Muscle of back (tissue), 11 donors: Measurements from ENCODE around the gene SPAG6. TPM values are rescaled to one million over a fixed set of nuclear protein-coding genes. Genes with fewer than 3 reads are reported as not detected.
A peak's percentile ranks its signal among the peaks of the same experiment; 100 is the strongest.
"Not testable (repeated sequence)": the region's sequence is repeated elsewhere in the genome, so short reads cannot be mapped to it uniquely, and the experiment has no call there.

Experiments used
- DNase-seq, 3 donors: peaks; one replicate each; pipeline versions ENCODE4 v3.0.0 to v3.0.0-alpha.2; 2013
- polyA plus RNA-seq, 10 donors: library from polyadenylated mRNA; unstranded; fragments of 120-200 nt; gene quantifications; one replicate each; pipeline ENCODE4 v1.2.1, GENCODE V29; 2013; ENCODE audit not compliant: insufficient read length in 10 of 10

SPAG6 gene
- polyA plus RNA-seq, 10 donors: 2.8 to 9.0 (median 4.5) TPM

DNA sequence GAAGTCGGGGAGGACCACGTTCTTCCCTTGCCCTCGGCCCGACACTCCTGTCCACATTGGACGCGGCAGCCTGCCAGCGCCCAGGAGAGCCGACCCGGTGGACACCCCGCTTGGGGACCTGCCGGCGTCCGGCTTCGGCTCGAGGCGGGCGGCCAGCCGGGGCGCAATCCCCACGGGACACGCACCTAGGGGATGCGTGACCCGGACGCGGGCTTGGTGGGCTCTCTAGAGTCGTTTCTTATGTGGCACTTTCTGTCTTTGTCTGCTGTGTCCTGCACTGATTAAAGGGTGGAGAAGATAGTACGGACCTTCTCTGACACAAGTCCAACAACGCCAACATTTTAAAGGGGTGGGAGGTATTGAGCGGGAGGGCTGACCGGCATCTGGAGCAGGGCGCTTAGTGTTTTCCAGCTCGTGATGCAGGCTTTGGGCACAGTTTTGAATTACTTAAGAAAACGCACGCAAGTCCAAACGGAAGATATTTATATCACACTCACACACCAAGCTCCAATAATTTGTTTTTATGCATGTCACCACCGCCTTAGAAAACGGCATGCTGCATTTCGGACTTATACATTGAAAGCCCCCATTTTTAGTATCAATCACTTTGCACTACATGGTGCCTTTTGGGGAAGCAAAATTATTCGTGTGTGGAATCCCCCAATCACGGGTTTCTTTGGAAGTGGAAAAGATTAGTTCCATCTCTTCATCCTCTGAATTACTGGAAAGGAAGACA, 3.9 kb upstream of the SPAG6 start:
- peak in 2 of 3 donors; percentile 27 to 83 for DNase-seq

- peak in 1 of 3 donors; percentile 68 for DNase-seq
Measured at GRCh38 chr10:22341926-22342196, 3.4 kb upstream of the SPAG6 start.

GRCh38 chr10:22342421-22342820, 2.9 kb upstream of the SPAG6 start:
- peak in 2 of 3 donors; percentile 18 to 71 for DNase-seq

GRCh38 chr10:22343731-22344130, 1.6 kb upstream of the SPAG6 start:
- peak in 1 of 3 donors; percentile 51 for DNase-seq

GRCh38 chr10:22344249-22344648, 1.0 kb upstream of the SPAG6 start:
- DNase-seq: peak in 2 of 3 donors; percentile 11 to 64

DNA sequence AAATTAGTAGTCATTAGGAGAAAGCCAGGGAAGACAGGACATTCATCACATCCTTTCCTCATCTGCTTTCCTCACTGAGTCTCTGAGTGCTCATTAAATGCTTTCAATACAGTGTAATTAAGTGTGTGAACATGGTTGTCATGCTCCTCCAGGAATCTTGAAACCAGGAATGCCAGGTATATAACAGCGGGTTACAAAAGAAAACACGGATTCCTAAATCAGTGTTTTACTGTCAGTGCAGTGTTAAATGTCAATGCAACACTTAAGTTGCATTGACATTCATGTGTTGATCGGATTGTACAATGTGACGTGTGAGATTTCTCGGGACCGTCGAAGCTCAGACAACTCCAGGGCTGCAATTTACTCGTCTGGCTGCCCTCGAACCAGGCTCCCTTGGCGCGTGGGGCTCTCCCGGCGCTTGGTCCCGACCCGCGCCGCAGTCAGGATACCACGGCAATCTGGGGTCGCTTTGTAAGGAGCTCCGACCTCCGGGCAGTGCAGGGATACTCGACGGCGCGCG, 455 bp upstream of the SPAG6 start:
- DNase-seq: peak in 1 of 3 donors; percentile 64

DNA sequence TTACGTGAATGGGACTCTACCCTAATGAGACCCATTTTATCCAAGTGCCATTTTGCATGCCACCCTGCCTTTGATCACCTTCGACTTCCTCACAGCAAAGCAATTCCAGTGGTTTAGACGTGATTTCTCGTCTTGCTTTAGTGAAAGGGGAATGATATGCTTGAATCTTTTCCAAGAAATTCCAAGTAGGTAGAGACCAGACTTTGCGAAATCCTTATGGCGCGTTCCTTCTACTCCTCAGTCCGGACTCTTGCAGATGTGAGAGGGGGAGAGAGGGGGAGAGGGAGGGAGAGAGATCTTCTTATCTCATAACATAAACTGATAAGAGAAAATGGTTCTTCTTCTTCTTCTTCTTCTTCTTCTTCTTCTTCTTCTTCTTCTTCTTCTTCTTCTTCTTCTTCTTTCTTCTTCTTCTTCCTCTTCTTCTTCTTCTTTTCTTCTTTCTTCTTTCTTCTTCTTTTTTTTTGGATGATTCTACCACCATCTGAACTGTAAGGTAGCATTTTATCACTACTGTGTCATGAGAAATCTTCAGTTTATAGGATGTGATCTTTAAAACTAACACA, 883 bp downstream of the SPAG6 start:
- peak in 1 of 3 donors; percentile 36 for DNase-seq

GRCh38 chr10:22349755-22350154, 4.5 kb downstream of the SPAG6 start:
- DNase-seq: no peak

- no peak for DNase-seq
Measured at GRCh38 chr10:22351131-22351703, 5.9 kb downstream of the SPAG6 start.

DNA sequence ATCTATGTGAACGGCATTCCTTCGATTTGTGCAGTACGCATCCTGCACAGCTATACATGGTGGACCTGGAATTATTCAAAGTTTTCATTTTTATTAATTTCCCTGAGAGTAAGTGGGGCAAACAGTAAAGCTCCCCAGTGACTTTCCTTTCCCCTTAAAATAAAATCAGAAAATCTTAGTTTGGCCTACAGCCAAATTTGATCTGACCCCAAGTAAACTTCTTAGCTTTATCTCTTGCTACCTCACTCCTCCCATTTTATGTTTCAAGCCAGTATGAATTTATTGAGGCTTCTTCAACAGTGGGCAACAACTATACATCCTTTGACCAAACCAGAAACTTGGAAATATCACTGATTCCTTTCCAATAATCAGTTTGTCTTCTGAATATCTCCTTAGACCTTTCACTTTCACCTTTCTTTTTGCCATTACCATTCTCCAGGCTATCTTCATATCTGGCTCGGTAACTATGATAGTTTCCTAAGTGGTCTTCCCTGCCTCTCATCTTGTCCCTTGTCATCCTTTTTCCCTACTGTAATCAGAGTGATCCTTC, 11.1 kb downstream of the SPAG6 start:
- no peak for DNase-seq

GRCh38 chr10:22357770-22358169, 12.5 kb downstream of the SPAG6 start:
- DNase-seq: not testable (repeated sequence)

- DNase-seq: no peak
Measured at GRCh38 chr10:22363305-22363704, 18.0 kb downstream of the SPAG6 start.

DNA sequence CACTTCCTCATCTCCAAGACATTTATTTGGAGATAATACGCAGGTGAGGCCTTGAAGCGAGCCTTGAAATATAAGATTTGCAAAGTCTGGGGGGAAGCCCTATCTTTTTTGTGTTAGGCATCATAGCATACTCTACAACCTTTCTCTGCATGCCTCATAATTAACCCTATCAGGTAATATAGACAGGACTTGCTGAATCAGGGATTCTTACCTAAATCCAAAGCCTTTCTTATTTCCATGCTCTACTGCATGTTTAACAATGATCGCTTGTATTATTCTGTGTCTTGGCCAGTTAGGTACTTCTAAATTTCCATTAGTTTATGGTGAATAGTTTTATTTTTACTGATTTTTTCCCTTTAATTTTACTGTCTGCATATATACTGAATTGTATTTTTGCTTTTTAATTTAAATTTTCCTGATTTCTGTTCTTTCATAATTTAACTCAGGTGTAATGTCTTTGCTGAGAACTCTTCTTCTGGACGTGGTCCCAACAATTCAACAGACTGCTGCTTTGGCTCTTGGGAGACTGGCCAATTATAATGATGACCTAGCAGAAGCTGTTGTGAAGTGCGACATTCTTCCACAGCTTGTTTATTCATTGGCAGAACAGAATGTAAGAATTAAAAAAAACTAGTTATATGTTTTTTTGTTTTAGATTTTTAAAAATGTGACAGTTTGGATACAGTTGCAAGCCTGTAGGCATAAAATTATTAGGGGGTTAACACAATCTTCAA, 19.3 kb downstream of the SPAG6 start:
- DNase-seq: no peak

- no peak for DNase-seq
Measured at GRCh38 chr10:22365233-22365632, 19.9 kb downstream of the SPAG6 start.

DNA sequence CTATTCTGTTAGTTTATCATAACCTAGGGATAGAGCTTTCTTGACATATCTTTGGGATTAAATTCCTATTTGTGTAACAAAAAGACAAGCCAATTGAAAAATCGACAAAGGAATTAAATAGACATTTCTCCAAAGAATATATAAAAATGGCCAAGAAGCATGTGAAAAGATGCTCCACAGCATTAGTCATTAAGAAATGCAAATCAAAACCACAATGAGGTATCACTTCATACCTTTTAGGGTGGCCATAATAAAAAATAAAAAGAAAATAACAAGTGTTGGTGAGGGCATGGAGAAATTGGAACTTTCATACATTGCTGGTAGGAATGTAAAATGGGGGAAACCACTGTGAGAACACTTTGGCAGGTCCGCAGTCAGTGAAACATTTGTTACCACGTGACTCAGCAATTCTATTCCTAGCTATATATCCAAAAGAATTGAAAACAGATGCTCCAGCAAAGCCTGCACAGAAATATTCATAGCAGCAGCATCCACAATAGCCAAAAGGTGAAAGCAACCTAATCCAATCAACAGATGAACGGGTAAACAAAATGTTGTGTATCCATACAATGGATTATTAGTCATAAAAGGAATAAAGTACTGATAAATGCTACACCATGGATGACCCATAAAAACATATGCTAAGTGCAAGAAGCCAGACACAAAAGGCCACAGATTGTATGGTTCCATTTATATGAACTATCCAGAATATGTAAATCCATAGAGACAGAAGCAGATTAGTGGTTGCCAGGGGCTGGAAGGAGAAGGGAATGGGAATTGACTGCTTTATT, 20.5 kb downstream of the SPAG6 start:
- peak in 1 of 3 donors; percentile 17 for DNase-seq

DNA sequence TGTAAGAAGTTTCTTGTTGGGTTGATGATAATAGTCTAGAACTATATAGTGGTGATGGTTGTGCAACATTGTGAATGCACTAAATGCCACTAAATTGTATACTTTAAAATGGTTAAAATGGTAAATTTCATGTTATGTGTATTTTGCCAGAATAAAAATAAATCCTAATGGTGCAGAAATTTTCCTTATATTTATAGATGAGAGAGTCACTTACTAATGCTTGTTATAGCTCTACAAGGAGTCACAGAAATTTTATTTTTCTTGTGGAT, 21.1 kb downstream of the SPAG6 start:
- DNase-seq: no peak

DNA sequence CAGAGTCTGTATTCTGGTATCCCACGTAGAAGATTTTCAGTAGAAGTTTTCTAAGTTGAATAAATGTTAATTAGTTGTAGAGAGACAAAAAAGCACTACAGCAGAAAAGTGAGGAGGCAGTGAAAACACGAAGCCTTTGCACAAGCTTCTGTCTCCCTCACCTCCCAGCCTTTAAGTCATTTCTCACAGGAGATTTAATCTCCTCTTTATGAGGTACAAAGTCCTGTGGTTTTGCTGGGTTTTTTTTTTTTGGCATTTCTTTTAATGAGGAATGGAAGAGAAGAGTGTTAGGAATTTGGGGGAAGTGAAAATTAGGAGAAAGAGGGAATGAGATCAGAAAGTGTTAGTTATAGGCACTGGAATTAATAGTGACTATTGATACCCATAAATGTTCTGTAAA, 21.5 kb downstream of the SPAG6 start:
- no peak for DNase-seq

- DNase-seq: no peak
Measured at GRCh38 chr10:22367471-22367870, 22.2 kb downstream of the SPAG6 start.

DNA sequence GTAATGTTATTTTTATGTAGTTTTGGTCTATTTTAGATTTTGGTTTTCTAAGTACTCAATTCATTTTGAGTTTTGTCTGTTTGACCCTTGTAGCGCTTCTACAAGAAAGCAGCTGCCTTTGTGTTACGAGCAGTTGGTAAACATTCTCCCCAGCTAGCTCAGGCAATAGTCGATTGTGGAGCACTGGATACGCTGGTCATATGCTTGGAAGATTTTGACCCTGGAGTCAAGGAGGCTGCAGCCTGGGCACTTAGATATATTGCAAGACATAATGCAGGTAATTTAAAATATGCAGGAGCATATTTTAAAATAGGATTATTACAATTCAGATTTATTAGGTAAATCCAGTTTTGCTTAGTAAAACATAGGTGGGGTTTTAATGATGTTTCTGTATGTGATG, 23.1 kb downstream of the SPAG6 start:
- DNase-seq: no peak

DNA sequence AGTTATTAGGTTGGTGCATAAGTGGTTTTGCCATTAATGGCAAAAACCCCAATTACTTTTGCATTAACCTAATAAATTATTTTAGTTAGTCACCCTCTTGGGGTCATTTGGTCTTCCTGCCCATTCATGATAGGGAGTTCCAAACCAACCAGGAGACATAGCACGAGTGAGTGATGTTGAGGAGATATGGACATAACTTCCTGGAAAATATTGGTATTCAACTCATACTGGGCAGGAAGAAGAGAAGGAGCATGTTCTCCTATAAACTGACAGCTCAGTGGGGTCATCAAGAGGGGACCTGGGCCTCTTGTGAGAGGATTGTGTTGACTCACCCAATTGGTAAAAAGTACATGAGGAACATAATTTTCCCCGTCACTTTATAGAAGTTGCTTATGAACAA, 23.7 kb downstream of the SPAG6 start:
- no peak for DNase-seq

DNA sequence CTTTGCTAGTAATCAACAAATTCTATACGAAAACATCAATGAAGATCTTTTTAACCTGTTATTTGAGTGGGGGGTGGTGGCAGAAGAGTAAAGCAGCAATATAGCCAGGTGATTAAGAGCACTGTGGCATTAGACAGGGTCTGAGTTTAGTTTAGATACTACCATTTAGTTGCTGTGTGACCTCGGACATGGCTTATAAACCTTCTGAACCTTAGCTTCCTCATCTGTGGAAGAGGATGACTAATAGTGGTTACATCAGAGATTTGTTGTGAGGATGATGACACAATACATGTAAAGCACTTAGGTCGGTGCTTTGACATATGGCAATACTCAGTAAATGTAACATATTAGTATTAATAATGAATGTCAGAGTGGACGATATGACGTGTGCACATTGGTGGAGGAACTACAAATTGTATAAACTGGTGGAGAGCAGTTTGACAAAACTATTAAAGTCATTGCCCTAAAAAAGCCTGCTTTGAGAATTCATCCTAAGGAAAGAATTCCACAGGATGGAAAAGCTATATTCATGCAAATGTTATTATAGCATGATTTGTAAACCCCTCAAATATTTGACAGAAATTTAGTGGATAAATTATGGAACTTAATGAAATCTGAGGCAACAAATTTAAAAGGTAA, 24.3 kb downstream of the SPAG6 start:
- DNase-seq: no peak
